ENCODE measurements around the gene OCA2.
"Not testable (repeated sequence)": the region's sequence is repeated elsewhere in the genome, so short reads cannot be mapped to it uniquely, and the experiment has no call there.

The OCA2 gene

GRCh38 chr15:27767918-27768640, 331.0 kb downstream of the OCA2 start:
- TF ChIP-seq CTCF (IDR thresholded peaks at IDR 0.05; ENCODE audit: low read depth, low read length) = no peak
- DNase-seq (ENCODE audit: extremely low read depth, low read depth) = no peak

GRCh38 chr15:27767430-27767829, 331.7 kb downstream of the OCA2 start:
- not testable (repeated sequence) for DNase-seq (ENCODE audit: extremely low read depth, low read depth)

GRCh38 chr15:27764339-27764738, 334.8 kb downstream of the OCA2 start:
- no peak for DNase-seq (ENCODE audit: extremely low read depth, low read depth)
- no peak for TF ChIP-seq CTCF (IDR thresholded peaks at IDR 0.05; ENCODE audit: low read depth, low read length)

GRCh38 chr15:27763514-27763913, 335.6 kb downstream of the OCA2 start:
- no peak for TF ChIP-seq CTCF (IDR thresholded peaks at IDR 0.05; ENCODE audit: low read depth, low read length)

GRCh38 chr15:27762471-27762870, 336.6 kb downstream of the OCA2 start:
- no peak for DNase-seq (ENCODE audit: extremely low read depth, low read depth)
- TF ChIP-seq CTCF (IDR thresholded peaks at IDR 0.05; ENCODE audit: low read depth, low read length) = no peak

More at GRCh38 chr15:27763514-27763913, 335.6 kb downstream of the OCA2 start:
- DNase-seq (ENCODE audit: extremely low read depth, low read depth) = no peak

GRCh38 chr15:27757052-27757451, 342.1 kb downstream of the OCA2 start:
- TF ChIP-seq CTCF (IDR thresholded peaks at IDR 0.05; ENCODE audit: low read depth, low read length) = no peak

GRCh38 chr15:27752691-27753090, 346.4 kb downstream of the OCA2 start:
- no peak for TF ChIP-seq CTCF (IDR thresholded peaks at IDR 0.05; ENCODE audit: low read depth, low read length)
- DNase-seq (ENCODE audit: extremely low read depth, low read depth) = no peak

More at GRCh38 chr15:27757052-27757451, 342.1 kb downstream of the OCA2 start:
- DNase-seq (ENCODE audit: extremely low read depth, low read depth) = no peak

GRCh38 chr15:27747997-27748396, 351.1 kb downstream of the OCA2 start:
- TF ChIP-seq CTCF (IDR thresholded peaks at IDR 0.05; ENCODE audit: low read depth, low read length) = no peak
- DNase-seq (ENCODE audit: extremely low read depth, low read depth) = no peak
